ENCODE data around the gene ERGIC2. TPM values are rescaled to one million over a fixed set of nuclear protein-coding genes. Genes with fewer than 3 reads are reported as not detected.

The ERGIC2 gene
- total and polyA plus RNA-seq, 9 of the 15 experiments (the other 6 are each of a cell fraction or from before 2014, with no cell fraction given): 24.1 to 180 (median 75.7) TPM

DNA sequence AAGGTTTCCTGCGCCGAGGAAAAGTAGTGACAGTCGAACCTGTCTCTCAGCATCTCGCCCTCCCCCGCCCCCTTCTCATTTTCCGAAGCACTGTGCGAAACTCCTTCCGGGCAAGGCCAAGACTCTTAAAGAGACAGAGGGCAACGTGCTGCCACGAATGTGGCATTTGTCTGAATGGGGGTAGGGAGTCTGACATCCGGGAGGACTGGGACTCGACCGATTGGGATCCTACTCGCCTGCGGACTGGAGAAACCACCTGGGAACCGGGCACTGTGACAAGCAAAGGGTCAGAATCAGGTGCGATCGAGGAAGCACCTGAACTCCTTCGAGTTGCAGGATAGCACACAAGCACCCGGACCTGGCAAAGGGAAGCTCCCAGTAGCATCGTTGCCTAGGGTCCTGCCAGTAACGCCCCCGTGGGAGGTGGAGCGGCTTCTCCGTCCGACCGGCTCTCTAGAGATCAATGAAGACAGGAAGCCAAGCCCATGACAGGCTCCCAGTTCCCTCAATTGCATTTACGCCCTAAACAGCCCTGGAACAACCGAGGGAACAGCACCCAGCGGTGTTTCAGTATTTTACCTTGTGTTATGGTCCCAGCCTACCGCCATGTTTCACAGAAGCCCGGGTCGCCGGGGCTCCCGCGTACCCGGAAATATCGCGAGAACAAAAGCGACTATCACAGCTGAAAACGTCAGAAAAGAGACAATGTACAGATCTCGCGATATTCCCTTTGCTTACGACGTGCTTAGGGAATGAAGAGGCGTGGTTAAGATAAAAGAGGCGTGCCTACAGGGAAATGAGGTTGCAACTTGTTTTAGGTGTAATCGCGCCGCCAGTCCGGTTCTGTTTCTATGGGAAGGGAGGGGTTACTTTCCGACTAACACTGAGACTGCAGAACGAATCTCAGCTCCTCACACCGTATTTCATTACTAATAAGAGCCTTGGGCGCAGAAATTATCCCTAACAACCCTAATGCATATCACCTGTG is at the start of gene ERGIC2 (continued):
- TF ChIP-seq, protein P1, sequence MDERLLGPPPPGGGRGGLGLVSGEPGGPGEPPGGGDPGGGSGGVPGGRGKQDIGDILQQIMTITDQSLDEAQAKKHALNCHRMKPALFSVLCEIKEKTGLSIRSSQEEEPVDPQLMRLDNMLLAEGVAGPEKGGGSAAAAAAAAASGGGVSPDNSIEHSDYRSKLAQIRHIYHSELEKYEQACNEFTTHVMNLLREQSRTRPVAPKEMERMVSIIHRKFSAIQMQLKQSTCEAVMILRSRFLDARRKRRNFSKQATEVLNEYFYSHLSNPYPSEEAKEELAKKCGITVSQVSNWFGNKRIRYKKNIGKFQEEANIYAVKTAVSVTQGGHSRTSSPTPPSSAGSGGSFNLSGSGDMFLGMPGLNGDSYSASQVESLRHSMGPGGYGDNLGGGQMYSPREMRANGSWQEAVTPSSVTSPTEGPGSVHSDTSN (CRISPR knock-in tag; IDR thresholded peaks at IDR 0.05; ENCODE audit: low read depth): no peak
- TF ChIP-seq, protein P1 (tag; conservative IDR thresholded peaks at IDR 0.05; ENCODE audit: low read depth): no peak
- no peak for TF ChIP-seq RBM39 (optimal IDR thresholded peaks at IDR 0.05; ENCODE audit: low read depth, low read length)
- TF ChIP-seq ZSCAN32 (CRISPR knock-in tag; IDR thresholded peaks at IDR 0.05): no peak
- peak; percentile 96 for TF ChIP-seq SIN3B (IDR thresholded peaks at IDR 0.05; ENCODE audit: low read depth)
- TF ChIP-seq MCM2 (IDR thresholded peaks at IDR 0.05; ENCODE audit: low read depth): no peak
- TF ChIP-seq ETS2 (tag; IDR thresholded peaks at IDR 0.05; ENCODE audit: borderline replicate concordance, poor library complexity, severe bottlenecking): no peak
- TF ChIP-seq, protein P2, sequence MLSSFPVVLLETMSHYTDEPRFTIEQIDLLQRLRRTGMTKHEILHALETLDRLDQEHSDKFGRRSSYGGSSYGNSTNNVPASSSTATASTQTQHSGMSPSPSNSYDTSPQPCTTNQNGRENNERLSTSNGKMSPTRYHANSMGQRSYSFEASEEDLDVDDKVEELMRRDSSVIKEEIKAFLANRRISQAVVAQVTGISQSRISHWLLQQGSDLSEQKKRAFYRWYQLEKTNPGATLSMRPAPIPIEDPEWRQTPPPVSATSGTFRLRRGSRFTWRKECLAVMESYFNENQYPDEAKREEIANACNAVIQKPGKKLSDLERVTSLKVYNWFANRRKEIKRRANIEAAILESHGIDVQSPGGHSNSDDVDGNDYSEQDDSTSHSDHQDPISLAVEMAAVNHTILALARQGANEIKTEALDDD (IDR thresholded peaks at IDR 0.05): peak; percentile 82
- 0 out of 2 replicates have a peak, but pooled peaks have one; percentile 4 for TF ChIP-seq NFIC (IDR thresholded peaks at IDR 0.05)
- no peak for TF ChIP-seq PTTG1 (tag; IDR thresholded peaks at IDR 0.05; ENCODE audit: low read depth)
- no peak for TF ChIP-seq SRSF1 (IDR thresholded peaks at IDR 0.05; ENCODE audit: low read depth, low read length)
- no peak for TF ChIP-seq FOXO4 (CRISPR knock-in tag; IDR thresholded peaks at IDR 0.05)
- no peak for TF ChIP-seq SIX5 (IDR thresholded peaks at IDR 0.05; ENCODE audit: borderline replicate concordance in 1 of 2, insufficient read depth in 1 of 2, low read depth in 1 of 2, low read length in 2 of 2)
- no peak for TF ChIP-seq CBX1 (IDR thresholded peaks at IDR 0.05; ENCODE audit: low read depth)
- TF ChIP-seq CREM (IDR thresholded peaks at IDR 0.05; ENCODE audit: low read depth): peak; percentile 95
- TF ChIP-seq, protein P3, sequence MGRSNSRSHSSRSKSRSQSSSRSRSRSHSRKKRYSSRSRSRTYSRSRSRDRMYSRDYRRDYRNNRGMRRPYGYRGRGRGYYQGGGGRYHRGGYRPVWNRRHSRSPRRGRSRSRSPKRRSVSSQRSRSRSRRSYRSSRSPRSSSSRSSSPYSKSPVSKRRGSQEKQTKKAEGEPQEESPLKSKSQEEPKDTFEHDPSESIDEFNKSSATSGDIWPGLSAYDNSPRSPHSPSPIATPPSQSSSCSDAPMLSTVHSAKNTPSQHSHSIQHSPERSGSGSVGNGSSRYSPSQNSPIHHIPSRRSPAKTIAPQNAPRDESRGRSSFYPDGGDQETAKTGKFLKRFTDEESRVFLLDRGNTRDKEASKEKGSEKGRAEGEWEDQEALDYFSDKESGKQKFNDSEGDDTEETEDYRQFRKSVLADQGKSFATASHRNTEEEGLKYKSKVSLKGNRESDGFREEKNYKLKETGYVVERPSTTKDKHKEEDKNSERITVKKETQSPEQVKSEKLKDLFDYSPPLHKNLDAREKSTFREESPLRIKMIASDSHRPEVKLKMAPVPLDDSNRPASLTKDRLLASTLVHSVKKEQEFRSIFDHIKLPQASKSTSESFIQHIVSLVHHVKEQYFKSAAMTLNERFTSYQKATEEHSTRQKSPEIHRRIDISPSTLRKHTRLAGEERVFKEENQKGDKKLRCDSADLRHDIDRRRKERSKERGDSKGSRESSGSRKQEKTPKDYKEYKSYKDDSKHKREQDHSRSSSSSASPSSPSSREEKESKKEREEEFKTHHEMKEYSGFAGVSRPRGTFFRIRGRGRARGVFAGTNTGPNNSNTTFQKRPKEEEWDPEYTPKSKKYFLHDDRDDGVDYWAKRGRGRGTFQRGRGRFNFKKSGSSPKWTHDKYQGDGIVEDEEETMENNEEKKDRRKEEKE (IDR thresholded peaks at IDR 0.05; ENCODE audit: borderline replicate concordance in 1 of 2, control insufficient read depth in 1 of 2, low read depth in 2 of 2, low read length in 1 of 2): no peak
- TF ChIP-seq USF1 (CRISPR knock-in tag; IDR thresholded peaks at IDR 0.05): no peak
